GM12892 (cell line): ENCODE data around the gene LRIT3.
"Not testable (repeated sequence)": the region's sequence is repeated elsewhere in the genome, so short reads cannot be mapped to it uniquely, and the experiment has no call there.

Source experiments
- DNase-seq: peaks from one replicate; pipeline ENCODE4 v3.0.0; 2011; ENCODE audit not compliant: insufficient read length
- FAIRE-seq: peaks from 2 replicates; lab custom pipeline; 2011; peaks lifted over from hg19 to GRCh38; lab: Jason Lieb, UNC
- POLR2A ChIP-seq: IDR thresholded peaks from 2 replicates; pipeline ENCODE4 v1.6.1; 2011; ENCODE audit warnings: low read depth, low read length, control low read depth
- POLR2AphosphoS5 ChIP-seq: IDR thresholded peaks from 2 replicates; pipeline ENCODE4 v1.6.1; 2011; ENCODE audit warnings: low read depth, low read length, control low read depth
- TAF1 ChIP-seq: IDR thresholded peaks from 2 replicates; pipeline ENCODE4 v1.6.1; 2011; ENCODE audit warnings: low read depth, mild to moderate bottlenecking, control low read depth, low read length, borderline replicate concordance

LRIT3 gene

DNA sequence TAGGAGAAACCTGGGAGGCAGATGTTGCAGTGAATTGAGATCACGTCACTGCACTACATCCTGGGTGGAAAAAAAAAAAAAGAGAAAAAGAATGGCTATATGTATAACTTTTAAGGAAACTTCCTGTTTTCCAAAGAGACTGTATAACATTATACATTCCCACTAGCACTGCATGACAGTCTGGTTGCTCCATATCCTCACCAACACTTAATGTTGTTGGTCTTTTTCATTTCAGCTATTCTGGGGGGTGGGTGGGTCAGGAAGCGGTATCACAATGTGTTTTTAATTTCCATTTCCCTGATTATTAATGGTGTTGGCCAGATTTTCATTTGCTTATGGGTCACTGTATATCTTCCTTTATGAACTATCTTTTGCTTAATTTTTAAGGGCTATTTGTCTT lies 13.4 kb downstream of the LRIT3 start:
- FAIRE-seq (no peak), DNase-seq (no peak)
- TF ChIP-seq TAF1 (no peak), POLR2AphosphoS5 (no peak)

DNA sequence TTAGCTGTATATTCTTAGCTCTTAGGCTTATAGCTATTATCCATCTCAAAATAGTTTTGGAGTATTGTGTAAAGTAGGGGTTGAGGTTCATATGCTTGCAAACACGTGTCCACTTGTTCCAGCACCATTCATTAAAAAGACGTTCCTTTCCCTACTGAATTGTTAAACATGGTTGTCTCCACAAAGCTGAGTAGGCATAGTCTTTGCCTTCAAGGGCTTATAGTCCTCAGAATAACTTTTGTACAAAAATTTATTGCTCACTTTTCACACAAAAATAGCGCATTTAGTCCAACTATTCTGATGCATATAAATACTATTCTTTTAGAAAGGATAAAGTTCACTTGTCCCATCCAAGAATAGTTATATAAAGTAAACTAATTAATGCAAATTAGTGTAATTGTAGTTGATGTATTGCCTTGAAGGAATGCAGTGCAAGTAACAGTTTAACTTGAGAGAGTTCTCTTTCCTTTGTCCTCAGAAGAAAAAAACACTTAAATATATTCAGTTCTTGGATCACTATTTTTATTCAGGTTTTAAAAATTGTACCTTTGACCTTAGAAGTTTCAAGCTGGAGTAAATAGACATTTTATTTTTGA lies 14.1 kb downstream of the LRIT3 start:
- FAIRE-seq (no peak), DNase-seq (no peak)
- TF ChIP-seq POLR2A = no peak
- no peak for TF ChIP-seq POLR2AphosphoS5
- no peak for TF ChIP-seq TAF1

DNA sequence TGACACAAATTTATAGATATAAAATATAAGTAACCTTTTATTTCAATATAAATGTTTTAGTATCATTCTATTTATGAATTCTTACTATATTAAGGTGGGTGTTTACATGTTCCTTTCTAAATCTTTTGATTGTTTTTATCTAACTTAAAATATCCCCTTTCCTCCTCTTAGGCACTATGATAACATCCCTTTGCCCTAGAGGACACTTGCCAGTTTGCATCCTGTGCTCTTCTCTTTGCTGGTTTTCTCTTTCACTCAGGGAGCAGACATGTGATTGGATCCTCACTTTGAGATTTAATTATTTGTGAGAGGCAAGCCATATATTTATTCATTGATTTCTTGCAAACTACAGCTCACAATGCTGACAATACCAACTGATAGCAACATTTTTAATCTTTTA lies 16.2 kb downstream of the LRIT3 start:
- FAIRE-seq (no peak), DNase-seq (no peak)
- TF ChIP-seq POLR2A (no peak), POLR2AphosphoS5 (no peak), TAF1 (no peak)

DNA sequence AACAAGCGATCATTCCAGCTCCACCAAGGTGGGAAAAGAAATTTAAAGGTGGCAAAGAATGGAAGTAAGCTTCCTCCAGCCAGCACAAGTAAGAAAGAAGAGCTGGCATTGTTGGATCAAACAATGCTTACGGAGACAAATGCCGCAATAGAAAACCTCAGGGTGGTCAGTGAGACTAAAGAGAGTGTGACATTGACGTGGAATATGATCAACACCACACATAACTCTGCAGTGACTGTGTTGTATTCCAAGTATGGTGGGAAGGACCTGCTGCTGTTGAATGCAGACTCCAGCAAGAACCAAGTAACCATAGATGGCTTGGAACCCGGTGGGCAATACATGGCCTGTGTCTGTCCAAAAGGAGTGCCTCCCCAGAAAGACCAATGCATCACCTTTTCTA lies 22.2 kb downstream of the LRIT3 start:
- no peak for FAIRE-seq
- TF ChIP-seq POLR2A = no peak
- DNase-seq = no peak

DNA sequence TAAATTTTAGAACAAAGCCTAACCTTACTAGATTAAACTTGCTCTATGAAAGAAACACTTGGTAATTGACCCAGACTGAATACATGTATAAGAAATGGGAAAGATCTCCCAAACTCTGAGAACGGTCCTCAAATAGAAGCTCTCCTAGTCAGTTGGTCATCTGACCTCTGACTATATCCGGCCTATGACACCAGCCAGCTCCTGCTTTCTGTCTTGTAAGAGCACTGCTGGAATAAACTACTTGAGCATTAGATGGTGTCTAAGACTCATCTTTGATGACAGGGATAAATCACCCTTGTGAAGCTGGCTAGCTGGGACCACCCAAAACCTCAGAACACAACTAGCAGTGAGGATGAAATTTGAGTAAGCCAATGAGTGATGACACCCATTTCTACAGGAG lies 24.2 kb downstream of the LRIT3 start:
- TF ChIP-seq POLR2A (no peak), POLR2AphosphoS5 (no peak), TAF1 (no peak)
- FAIRE-seq (no peak), DNase-seq (no peak)

DNA sequence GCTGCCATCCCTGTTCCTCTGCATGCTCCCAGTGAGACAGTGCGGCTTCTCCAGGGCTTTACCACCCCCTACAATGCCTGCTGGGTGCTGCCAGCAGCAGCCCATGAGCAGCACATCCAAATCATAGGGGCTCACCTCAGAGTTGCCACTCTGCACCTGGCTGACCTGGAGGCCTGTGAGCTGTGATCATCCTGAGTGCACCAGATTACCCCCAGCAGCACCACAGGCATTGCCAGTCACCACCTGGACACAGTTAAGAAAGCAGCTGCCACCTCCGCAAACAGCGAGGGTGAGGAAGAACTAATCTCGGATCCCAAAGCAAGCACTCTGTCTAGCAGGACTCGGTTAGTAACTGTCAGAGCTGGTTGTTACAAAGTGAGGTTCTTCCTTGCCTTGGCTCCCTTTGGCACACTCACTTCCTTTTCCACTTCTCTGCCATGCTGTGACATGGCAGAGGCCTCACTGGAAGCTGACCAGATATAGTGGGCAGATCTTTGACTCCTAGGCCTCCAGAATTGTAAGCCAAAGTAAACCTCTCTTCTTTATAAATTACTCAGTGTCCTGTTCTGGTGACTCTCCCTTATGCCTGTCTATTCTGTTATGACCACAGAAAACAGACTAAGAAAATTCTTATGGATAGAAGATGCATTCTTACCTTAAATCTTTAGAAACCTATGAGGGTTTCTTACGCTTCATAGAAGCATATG lies 25.2 kb downstream of the LRIT3 start:
- TF ChIP-seq POLR2A = no peak
- no peak for TF ChIP-seq TAF1
- TF ChIP-seq POLR2AphosphoS5 = no peak
- FAIRE-seq (no peak), DNase-seq (no peak)

DNA sequence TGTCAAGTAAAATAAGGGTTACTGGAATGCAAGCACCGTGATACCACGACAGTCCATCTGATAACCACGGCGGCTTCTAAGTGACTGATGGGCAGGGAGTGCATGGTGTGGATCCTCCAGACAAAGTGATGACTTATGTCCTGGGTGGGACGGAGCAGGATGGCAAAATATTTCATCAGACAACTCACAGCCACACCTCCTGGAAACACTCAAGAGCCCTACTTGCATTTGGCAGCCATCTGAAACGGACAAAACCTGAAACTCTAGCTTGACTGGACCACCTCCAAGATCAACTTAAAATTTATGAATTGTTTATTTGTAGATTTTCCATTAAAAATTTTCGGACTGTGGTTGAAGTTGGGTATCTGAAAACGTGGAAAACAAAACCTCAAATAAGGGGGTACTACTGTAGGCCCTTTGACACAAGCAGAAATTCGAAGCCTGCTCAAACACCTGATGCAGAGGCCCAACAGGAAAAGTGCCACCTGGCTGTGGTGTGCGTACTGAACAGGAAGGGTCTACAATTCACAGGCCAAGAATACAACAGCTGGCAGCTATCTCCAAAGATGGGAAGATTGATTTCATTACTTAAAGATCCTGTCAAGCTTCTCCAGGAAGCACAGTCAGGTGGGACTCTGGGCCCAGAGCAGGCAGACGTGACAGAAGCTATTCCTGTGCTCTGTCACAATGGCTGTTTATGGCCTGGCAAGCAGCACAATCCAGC lies 26.0 kb downstream of the LRIT3 start:
- DNase-seq (no peak), FAIRE-seq (no peak)

DNA sequence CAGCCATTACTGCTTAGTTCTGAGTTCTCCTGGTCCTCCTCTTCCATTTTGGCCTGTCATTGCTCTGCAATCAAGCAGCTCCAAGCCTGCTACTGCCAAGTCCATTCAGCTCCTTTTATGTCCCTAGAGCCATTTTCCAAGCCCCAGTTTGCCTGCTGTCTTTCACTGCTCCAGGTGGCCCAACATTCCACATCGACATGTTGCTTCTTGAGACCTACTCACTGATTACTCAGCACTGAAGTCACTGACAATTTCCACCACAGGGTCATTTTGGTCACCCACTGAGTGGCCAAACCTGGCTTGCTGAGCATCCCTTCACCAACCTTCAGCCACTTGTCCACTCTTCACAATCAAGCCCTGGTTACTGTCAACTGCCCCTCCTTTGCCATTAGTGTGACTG lies 27.2 kb downstream of the LRIT3 start:
- no peak for DNase-seq
- TF ChIP-seq POLR2A (no peak), POLR2AphosphoS5 (no peak), TAF1 (no peak)
- FAIRE-seq = no peak

More for the DNA sequence above, 26.0 kb downstream of the LRIT3 start:
- TF ChIP-seq TAF1 (no peak), POLR2A (no peak), POLR2AphosphoS5 (no peak)

DNA sequence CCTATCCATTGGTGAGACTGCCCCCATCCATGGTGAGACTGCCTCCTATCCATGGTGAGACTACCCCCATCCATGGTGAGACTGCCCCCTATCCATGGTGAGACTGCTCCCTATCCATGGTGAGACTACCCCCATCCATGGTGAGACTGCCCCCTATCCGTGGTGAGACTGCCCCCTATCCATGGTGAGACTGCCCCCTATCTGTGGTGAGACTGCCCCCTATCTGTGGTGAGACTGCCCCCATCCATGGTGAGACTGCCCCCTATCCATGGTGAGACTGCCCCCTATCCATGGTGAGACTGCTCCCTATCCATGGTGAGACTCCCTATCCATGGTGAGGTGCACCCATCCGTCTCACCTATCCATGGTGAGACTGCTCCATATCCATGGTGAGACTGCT lies 27.6 kb downstream of the LRIT3 start:
- not testable (repeated sequence) for DNase-seq, FAIRE-seq

DNA sequence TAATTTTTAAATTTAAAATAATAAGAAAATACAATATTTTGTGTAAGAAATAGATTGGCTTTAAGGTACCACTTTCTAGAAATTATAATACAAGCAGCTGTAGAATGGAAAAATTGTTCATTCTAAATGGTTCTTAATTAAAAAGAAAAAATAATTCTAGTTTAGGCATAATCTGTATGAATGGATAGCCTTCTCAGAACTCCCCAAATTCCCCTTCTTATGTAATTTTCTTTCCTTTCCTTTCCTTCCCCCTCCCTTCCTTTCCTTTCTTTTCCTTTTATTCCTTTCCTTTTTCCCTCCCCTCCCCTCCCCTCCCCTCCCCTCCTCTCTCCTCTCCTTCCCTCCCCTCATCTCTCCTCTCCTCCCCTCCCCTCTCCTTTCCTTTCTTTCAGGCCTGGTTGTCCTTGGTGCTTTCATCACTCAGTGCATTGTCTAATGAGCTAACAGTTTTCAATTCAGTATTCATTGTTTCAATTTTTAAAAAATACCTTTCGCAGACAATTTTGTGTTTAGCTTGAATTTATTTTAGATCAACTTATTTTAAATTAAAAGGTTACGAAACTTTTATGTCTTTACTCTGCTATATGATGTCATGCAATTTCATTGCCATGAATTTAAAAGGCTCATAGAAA lies 28.8 kb downstream of the LRIT3 start:
- no peak for TF ChIP-seq TAF1
- no peak for TF ChIP-seq POLR2A
- no peak for TF ChIP-seq POLR2AphosphoS5
- FAIRE-seq (no peak), DNase-seq (no peak)

DNA sequence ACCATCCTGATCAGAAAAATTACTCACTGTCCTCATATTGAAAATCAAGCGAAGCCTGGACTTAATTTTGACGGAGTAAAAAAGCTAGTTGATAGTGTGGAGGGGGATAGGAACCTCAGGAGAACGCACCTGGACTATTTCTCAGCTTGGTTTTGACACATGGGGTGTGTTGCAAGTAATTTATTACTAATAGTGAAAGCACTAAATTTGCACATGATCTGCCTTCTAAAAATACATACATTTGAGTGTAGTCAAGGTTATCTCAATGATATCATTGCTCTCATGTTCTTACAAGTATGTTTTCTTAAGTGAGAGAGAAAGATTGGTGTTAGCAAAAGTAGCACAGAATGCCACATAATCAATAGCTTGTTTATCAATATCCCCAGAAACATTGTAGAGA lies 29.5 kb downstream of the LRIT3 start:
- FAIRE-seq (peak; percentile 5), DNase-seq (no peak)
- TF ChIP-seq TAF1 (no peak), POLR2A (no peak)

DNA sequence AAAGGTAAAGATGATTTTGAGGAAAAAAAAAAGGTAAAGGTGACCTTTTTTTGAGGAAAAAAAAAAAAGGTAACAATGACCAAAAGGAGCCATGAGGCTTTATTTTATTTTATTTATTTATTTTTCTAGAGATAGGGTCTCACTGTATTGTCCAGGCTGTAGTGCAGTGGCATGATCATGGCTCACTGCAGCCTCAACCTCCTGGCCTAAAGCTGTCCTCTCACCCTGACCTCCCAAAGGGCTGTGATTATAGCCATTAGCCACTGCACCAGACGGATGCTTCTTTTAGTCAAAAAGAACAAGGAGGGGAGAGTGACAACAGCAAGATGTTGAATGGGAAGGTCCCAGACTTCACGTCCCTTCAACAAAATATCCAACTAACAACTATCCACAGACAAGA lies 30.4 kb downstream of the LRIT3 start:
- no peak for DNase-seq
- no peak for FAIRE-seq
- TF ChIP-seq POLR2A (no peak), TAF1 (no peak), POLR2AphosphoS5 (no peak)
